Transverse colon (tissue), 4 donors: ENCODE data around the gene MYO1A.

Experiments used
- EP300 ChIP-seq: sonication (generic); formaldehyde crosslinking; IDR thresholded peaks from one replicate; pipeline ENCODE4 v1.6.1; 2017; ENCODE audit warnings: antibody characterized with exemption, low read depth
- POLR2A ChIP-seq: fragments of 450-650 bp; IDR thresholded peaks from one replicate; pipeline ENCODE4 v1.6.1; 2016; ENCODE audit warnings: antibody characterized with exemption, mild to moderate bottlenecking, moderate library complexity
- POLR2AphosphoS5 ChIP-seq, 3 donors: sonication (generic); formaldehyde crosslinking; IDR thresholded peaks; one replicate each; pipeline ENCODE4 v1.6.1; 2016; ENCODE audit warnings: antibody characterized with exemption in 3 of 3
- TF ChIP-seq, protein P1 (sequence below), 5 experiments: fragments of 200-600 bp in 3 of 5; fragments of 450-650 bp in 2 of 5; sonication (generic) in 3 of 5; IDR thresholded peaks; 1 replicate in 2 of 5; 2 replicates in 3 of 5; pipeline ENCODE4 v1.5.1; 2016 to 2017; ENCODE audit warnings: antibody characterized with exemption in 5 of 5, inconsistent platforms in 3 of 5, mild to moderate bottlenecking in 2 of 5, moderate library complexity in 1 of 5

GRCh38 chr12:56998981-56999380 lies 50.9 kb downstream of the MYO1A start:
- TF ChIP-seq, protein P1, sequence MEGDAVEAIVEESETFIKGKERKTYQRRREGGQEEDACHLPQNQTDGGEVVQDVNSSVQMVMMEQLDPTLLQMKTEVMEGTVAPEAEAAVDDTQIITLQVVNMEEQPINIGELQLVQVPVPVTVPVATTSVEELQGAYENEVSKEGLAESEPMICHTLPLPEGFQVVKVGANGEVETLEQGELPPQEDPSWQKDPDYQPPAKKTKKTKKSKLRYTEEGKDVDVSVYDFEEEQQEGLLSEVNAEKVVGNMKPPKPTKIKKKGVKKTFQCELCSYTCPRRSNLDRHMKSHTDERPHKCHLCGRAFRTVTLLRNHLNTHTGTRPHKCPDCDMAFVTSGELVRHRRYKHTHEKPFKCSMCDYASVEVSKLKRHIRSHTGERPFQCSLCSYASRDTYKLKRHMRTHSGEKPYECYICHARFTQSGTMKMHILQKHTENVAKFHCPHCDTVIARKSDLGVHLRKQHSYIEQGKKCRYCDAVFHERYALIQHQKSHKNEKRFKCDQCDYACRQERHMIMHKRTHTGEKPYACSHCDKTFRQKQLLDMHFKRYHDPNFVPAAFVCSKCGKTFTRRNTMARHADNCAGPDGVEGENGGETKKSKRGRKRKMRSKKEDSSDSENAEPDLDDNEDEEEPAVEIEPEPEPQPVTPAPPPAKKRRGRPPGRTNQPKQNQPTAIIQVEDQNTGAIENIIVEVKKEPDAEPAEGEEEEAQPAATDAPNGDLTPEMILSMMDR (IDR thresholded peaks at IDR 0.05), result no peak
- no peak for TF ChIP-seq POLR2A
- no peak for TF ChIP-seq POLR2AphosphoS5 (IDR thresholded peaks at IDR 0.05)
- TF ChIP-seq EP300, result no peak
